Measurements from ENCODE around the gene C18orf32. TPM values are rescaled to one million over a fixed set of nuclear protein-coding genes. Genes with fewer than 3 reads are reported as not detected.
"Not testable (repeated sequence)": the region's sequence is repeated elsewhere in the genome, so short reads cannot be mapped to it uniquely, and the experiment has no call there.

C18orf32 gene
- total RNA-seq, 2 donors from 2014 or later = 43.0 to 63.6 TPM

GRCh38 chr18:49519101-49519971, 32.3 kb upstream of the C18orf32 start:
- no peak overlapping the region for H3K27ac ChIP-seq
- H3K9me3 ChIP-seq = no peaks in the 10 kb centered on the region
- H3K9ac ChIP-seq (ENCODE audit: low read depth in 2 of 2, low read length in 2 of 2) = no peak overlapping the region
- no peak overlapping the region for H3K4me3 ChIP-seq
- no peaks in the 10 kb centered on the region for H3K27me3 ChIP-seq
- TF ChIP-seq CTCF (IDR thresholded peaks at IDR 0.05) = no peak
- no peaks in the 10 kb centered on the region for H3K36me3 ChIP-seq
- DNase-seq = no peak
- intact Hi-C loops (cut with DNase I) = no loop called here
- H3K4me1 ChIP-seq = no peaks in the 10 kb centered on the region

- DNase-seq = no peak
- Histone ChIP-seq H3K36me3 (no peaks in the 10 kb centered on the region), H3K27ac (no peak overlapping the region), H3K27me3 (no peaks in the 10 kb centered on the region), H3K4me1 (no peaks in the 10 kb centered on the region), H3K9ac (ENCODE audit: low read depth in 2 of 2, low read length in 2 of 2) (no peak overlapping the region), H3K9me3 (no peaks in the 10 kb centered on the region), H3K4me3 (no peak overlapping the region)
- TF ChIP-seq CTCF (IDR thresholded peaks at IDR 0.05) = no peak
- intact Hi-C loops (cut with DNase I) = no loop called here
These were observed 30.4 kb upstream of the C18orf32 start for GRCh38 chr18:49517483-49517882.

- no peak for DNase-seq
- H3K36me3 ChIP-seq = no peaks in the 10 kb centered on the region
- no peaks in the 10 kb centered on the region for H3K27me3 ChIP-seq
- no peak overlapping the region for H3K9ac ChIP-seq (ENCODE audit: low read depth in 2 of 2, low read length in 2 of 2)
- H3K4me3 ChIP-seq = no peak overlapping the region
- no peaks in the 10 kb centered on the region for H3K9me3 ChIP-seq
- no peak overlapping the region for H3K27ac ChIP-seq
- TF ChIP-seq CTCF (IDR thresholded peaks at IDR 0.05) = no peak
- H3K4me1 ChIP-seq = no peaks in the 10 kb centered on the region
- intact Hi-C loops (cut with DNase I) = no loop called here
These were observed 28.5 kb upstream of the C18orf32 start for GRCh38 chr18:49515516-49515915.

- H3K27me3 ChIP-seq; H3K4me3 ChIP-seq; H3K9me3 ChIP-seq; H3K27ac ChIP-seq; H3K36me3 ChIP-seq; intact Hi-C loops (cut with DNase I); H3K9ac ChIP-seq (ENCODE audit: low read depth in 2 of 2, low read length in 2 of 2); DNase-seq; H3K4me1 ChIP-seq: not testable (repeated sequence)
These were observed 28.0 kb upstream of the C18orf32 start for GRCh38 chr18:49515003-49515402.

- DNase-seq = peak; percentile 60
- intact Hi-C loops (cut with DNase I) = loop anchor here (5.0 kb wide), 2 partner anchors 253 to 343 kb away; no protein-coding TSS in a partner anchor
These were observed 27.5 kb upstream of the C18orf32 start for GRCh38 chr18:49514577-49514976.

DNA sequence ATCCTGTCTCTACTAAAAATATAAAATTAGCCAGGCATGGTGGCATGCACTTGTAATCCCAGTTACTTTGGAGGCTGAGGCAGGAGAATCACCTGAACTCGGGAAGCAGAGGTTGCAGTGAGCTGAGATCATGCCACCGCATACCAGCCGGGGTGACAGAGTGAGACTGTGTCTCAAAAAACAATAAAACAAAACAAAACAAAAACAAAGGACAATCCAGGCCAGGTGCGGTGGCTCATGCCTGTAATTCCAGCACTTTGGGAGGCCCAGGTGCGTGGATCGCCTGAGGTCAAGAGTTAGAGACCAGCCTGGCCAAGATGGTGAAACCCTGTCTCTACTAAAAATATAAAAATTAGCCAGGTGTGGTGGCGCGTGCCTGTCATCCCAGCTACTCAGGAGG, 25.8 kb upstream of the C18orf32 start:
- H3K9me3 ChIP-seq; H3K4me3 ChIP-seq; H3K4me1 ChIP-seq; DNase-seq; H3K27ac ChIP-seq; H3K9ac ChIP-seq (ENCODE audit: low read depth in 2 of 2, low read length in 2 of 2); H3K27me3 ChIP-seq; H3K36me3 ChIP-seq: not testable (repeated sequence)
- intact Hi-C loops (cut with DNase I) = loop anchor here (5.0 kb wide), 2 partner anchors 254 to 344 kb away; no protein-coding TSS in a partner anchor

More at GRCh38 chr18:49514577-49514976, 27.5 kb upstream of the C18orf32 start:
- Histone ChIP-seq H3K36me3 (no peaks in the 10 kb centered on the region), H3K4me3 (no peak overlapping the region), H3K9ac (ENCODE audit: low read depth in 2 of 2, low read length in 2 of 2) (no peak overlapping the region), H3K27ac (no peak overlapping the region), H3K4me1 (no peaks in the 10 kb centered on the region), H3K27me3 (no peaks in the 10 kb centered on the region), H3K9me3 (no peaks in the 10 kb centered on the region)
- TF ChIP-seq CTCF (IDR thresholded peaks at IDR 0.05) = no peak

Measured in colonic mucosa (tissue), 4 donors.